ENCODE measurements around the gene PROZ. TPM values are rescaled to one million over a fixed set of nuclear protein-coding genes. Genes with fewer than 3 reads are reported as not detected.

Gene PROZ
- total RNA-seq, 1 experiment from 2014 or later: not detected

- no peak for DNase-seq (ENCODE audit: low spot score)
Observed at GRCh38 chr13:113120300-113121182, 37.9 kb upstream of the PROZ start.

DNA sequence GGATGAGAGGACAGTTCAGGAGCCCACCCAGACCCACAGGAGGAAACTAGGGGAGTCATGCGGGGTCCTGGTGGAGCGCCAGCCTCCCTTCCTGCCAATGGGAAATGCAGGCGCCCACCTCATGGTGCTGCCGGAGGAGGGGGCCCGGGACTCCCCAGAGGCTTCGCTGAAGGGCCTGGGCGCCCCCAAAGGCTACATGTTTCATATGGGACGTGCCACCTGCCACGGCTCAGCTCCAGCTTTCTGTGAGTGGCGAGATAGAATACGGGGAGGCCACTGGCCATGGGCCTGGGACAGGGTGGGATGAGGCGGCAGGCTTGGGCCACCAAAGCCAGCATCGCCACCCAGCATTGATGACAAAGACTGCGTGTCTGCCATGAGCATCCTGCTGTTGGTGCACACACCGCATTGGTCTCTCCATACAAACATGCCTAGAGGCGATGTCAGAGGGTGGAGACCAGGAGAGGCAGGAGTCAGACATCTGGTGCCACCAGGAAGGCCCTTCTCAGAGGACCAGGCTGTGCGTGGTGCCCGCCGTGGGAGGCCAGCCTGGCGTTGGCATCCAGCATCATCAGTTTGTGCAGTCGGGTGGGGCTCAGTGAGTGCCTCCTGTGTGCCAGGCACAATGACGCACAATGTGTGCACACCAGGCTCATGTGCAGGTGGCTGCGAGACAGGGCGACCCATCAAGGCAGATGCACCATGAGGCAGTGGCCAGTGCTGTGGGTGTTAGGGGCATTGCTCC, 37.1 kb upstream of the PROZ start:
- no peak for DNase-seq (ENCODE audit: low spot score)

DNA sequence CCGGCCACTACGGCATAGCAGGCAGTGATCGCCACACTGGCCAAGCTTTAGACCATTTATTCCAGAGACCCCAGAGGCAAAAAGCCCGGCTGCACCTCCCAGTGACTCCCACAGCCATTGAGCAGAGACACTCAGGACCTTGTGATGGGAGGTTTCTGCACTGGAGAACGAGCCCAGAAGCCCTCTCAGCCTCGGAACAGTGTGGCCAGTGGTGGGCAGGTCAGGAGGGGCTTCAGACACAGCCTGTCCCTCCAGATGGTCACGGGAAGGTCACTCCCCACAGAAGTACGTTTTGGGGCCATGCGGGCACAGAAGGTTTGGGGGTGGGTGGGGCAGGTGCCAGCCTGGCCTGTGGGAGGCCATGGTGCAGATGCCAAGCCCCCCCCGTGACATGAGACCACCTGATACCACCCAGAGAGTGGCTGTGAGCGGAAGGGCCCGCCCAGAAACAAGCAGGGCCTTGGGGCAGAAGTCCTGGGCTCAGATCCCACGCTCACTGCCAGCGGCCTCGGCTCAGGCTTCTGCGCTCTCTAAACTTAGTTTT, 36.4 kb upstream of the PROZ start:
- DNase-seq (ENCODE audit: low spot score): no peak

DNA sequence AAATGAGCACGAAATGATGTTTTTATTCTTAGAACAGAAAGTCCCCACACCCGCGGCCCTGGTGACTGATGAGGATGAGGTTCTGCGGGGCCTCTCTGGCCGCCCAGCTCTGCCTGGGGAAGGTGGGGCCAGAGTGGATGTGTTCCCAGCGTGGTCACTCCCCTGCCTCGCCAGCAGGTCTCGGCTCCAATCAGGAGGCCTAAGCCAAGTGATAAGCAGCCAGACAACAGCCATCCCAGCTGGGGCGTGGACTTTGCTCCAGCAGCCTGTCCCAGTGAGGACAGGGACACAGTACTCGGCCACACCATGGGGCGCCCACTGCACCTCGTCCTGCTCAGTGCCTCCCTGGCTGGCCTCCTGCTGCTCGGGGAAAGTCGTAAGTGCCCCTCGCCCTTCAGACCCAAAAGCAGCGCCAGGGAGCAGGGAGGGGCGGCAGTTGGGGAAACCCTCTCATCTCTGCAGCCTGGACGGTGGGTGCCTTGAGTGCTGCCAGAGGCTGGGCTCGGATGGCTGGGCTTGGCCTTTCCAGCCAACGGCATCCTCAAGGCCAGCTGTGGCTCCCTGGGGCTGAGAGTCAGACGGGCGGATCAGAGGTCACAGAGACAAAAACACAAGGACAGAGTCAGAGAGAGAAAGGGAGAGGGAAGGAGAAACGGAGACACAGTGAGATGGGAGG, 35.8 kb upstream of the PROZ start, which contains the start of gene F10:
Gene F10, plus strand, starts transcription at position 250 of the 676 bp plus-strand sequence. Its CDS starts 57 bp downstream, at position 307.
- DNase-seq (ENCODE audit: low spot score): peak; percentile 33

DNA sequence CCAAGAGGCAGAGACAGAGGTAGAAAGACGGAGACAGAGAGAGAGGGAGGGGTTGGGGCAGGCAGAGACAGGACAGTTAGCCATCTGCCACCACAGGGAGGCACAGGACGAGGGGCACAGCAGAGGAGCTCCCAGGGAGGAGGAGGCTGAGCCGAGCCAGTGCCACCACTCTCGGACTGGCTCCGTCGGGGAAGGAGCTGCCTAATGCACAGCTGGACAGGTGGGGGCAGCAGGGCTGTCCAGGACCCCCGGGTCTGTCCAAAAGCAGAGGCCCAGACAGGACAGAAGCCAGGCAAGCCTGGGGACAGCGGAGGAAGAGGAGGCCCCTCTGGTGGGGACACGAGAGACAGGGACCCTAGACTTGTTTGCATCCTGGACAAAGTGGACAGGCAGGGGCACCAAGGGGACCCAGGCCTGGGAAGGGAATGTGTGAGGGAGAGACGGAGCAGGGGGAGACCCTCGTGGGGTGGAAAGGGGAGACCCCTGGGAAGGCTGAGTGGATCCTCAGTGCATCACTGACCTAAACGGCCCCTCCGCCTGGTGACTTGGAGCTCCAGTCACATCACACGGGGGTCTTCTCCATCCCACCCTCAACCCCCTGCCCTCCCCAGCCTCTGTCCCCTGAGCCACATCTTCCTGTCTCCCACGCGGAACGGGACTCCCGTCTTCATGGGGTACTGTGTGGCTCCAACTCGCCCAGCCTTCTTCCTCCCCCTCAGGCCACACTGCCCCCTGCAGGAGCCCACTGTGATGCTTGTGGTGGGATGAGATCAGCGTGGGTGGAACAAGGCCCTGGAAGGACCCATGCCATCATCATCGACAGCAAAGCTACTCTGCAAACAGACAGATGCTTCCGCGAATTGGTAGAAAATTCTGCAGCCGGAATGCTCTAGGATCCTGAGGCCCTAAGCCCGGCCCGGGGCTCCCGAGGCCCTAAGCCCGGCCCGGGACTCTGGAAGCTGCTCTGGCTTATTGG, 34.9 kb upstream of the PROZ start:
- DNase-seq (ENCODE audit: low spot score): no peak

DNA sequence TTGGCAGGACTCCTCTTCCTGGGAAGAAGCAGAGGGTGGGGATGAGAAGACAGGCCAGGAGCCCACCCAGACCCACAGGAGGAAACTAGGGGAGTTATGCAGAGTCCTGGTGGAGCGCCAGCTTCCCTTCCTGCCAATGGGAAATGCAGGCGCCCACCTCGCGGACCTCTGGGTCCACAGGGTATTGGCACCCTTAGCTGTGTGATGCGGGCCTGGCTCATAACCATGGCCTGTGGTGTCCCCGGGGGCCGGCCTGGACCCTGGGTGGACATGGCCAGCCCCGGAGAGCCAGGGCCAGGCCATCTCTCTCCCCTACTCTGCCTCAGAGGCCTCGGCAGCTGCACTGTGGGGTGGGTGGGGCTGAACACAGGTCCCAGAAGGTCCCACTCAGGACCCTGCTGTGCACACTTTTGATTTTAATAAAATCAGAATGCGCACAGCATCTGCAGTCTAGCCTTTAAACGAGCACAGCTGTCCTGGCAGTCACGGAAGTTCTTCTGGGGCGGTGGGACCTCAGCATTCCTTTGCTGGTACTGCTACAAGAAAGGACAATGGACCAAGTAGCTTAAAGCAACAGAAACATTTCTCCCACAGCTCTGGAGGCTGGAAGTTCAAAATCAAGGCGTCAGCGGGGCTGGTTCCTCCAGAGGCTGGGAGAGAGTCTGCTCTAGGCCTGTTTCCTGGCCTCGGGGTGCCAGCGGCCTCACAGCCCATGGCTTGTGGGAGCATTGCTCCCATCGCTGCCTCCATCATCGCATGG, 34.1 kb upstream of the PROZ start:
- DNase-seq (ENCODE audit: low spot score): no peak

- no peak for DNase-seq (ENCODE audit: low spot score)
Observed at GRCh38 chr13:113125506-113126264, 32.8 kb upstream of the PROZ start.

DNA sequence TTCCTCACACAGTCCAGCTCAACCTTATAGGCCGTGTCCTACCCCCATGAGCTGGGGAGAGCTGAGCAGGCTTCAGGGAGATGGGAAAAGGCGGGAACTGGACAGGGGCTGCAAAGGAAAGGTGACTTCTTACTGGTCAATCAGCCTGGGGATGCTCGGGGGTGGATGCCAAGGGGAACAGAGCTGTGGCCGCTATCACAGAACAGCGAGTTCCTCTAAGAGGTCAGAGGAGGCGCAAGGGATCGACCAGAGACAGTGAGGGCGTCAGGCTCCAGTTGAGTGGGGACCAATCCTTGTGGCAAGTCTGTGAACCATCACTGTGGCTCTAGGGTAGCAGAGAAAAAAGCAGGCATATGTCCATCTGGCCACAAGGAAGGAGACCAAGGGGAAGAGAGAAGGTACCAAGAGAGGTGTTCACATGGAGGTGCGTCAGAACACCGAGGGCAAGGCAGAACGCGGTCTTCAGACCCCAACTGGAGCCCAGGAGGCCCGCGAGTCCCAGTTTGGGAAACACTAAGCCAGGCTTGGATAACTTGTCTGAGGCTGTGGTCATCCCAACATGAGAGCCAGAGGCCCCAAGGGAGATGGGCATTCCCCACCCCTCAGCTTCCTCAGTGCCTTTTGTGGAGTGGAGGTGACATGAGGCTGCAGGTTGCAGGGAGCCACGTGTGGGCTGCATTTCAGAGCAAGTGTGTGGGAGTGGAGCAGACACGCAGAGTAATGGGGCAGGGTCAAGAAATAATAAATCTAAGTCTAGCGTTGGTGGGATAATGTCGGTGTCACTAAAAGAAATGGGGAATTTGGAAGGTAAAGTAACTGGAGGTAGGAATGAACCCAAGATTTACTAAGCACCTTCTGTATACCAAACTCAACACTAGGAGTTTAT, 31.9 kb upstream of the PROZ start:
- no peak for DNase-seq (ENCODE audit: low spot score)

- no peak for DNase-seq (ENCODE audit: low spot score)
Observed at GRCh38 chr13:113129480-113129879, 29.0 kb upstream of the PROZ start.

GRCh38 chr13:113129921-113130750, 28.3 kb upstream of the PROZ start:
- no peak for DNase-seq (ENCODE audit: low spot score)

- DNase-seq (ENCODE audit: low spot score): no peak
Observed at GRCh38 chr13:113135281-113135760, 23.1 kb upstream of the PROZ start.

DNA sequence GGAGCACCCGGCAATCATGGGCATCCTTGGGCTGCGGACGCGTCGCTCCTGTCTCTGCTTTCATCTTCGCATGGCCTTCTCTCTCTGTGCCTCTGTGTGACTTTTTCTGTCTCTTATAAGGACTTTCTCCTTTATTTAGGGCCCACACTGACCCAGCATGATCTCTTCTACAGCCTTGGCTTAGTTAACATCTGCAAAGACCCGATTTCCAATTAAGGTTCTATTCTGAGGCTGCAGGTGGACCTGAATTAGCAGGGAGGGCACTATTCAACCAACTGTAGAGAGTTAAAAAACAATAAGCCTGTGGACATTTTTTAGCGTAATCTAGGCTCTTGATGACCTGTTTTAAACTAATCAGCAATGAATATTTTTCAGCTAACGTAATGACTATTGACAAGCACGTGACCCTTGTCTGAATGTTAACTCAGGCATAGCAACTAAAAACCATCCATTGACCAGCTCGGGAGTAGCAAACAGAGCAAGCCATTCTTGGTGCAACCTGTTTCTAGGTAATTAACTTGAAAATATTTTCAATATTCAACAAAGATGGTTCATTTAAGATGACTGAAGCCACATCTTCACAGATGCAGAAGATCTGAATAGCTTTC, 20.7 kb upstream of the PROZ start:
- DNase-seq (ENCODE audit: low spot score): no peak

GRCh38 chr13:113138792-113139551, 19.5 kb upstream of the PROZ start:
- no peak for DNase-seq (ENCODE audit: low spot score)

GRCh38 chr13:113139577-113139976, 18.9 kb upstream of the PROZ start:
- no peak for DNase-seq (ENCODE audit: low spot score)

DNA sequence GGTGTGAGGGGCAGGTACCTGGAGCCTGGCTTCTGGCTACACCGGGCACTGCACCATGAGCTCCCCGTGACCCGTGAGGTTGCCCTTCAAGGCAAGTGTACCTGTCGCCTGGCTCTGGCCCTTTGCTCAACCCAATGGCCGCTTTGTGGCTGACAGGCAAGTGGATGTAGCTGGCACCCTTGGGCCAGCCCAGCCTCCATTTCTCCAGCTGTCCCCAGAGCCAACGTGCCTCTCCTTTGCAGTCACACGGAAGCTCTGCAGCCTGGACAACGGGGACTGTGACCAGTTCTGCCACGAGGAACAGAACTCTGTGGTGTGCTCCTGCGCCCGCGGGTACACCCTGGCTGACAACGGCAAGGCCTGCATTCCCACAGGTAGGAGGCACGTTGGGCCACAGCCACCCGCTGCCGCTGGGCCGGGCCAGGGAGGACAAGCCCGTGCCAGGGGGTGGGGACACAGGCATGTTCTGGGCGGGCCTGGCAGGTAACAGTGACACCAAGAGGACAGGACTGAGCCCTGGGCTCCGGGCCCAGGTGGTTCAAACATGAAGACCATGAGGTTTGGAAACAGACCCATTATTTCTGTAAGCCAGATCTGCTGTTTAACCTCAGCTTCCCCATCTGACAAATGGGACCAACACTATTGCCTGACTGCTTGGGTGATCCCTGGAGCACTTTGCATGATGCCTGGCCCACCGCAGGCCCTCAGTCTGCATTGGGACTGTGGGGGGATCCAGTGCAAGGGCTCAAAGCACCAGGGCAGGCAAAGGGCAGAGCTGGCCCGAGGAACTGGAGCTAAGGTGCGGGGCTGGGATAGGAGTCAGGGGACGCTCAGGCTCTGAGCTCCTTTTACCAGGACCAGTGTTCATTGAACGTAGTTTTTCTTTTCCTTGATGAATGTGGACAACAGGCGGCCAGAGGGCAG, 17.5 kb upstream of the PROZ start:
- no peak for DNase-seq (ENCODE audit: low spot score)

All from A172 (cell line).